Left lung (tissue), 10 donors: Measurements from ENCODE around the gene IMPDH2. TPM values are rescaled to one million over a fixed set of nuclear protein-coding genes. Genes with fewer than 3 reads are reported as not detected.

Experiments
- ATAC-seq: fragments of 200-7000 bp; cut with Tn5 transposase; one replicate; pipeline ENCODE4 v1.9.1; 2020; ENCODE audit warnings: moderate library complexity
- DNase-seq, 4 donors: peaks; one replicate each; pipeline ENCODE4 v3.0.0-alpha.2; 2013 to 2020
- H3K27ac ChIP-seq, 2 donors: fragments of 200-600 bp; sonication (generic) in 1 of 2; one replicate each; pipeline versions ENCODE4 v1.5.0 to v1.8.0; 2020 to 2021
- H3K27me3 ChIP-seq, 2 donors: fragments of 200-600 bp; sonication (generic) in 1 of 2; one replicate each; pipeline versions ENCODE4 v1.5.0 to v1.8.0; 2020 to 2021
- H3K36me3 ChIP-seq, 2 donors: fragments of 200-600 bp; sonication (generic) in 1 of 2; one replicate each; pipeline versions ENCODE4 v1.5.0 to v1.8.0; 2020 to 2021
- H3K4me1 ChIP-seq, 2 donors: fragments of 200-600 bp; one replicate each; pipeline ENCODE4 v1.8.0; 2021
- H3K4me3 ChIP-seq, 2 donors: fragments of 200-600 bp; sonication (generic) in 1 of 2; one replicate each; pipeline versions ENCODE4 v1.5.0 to v1.8.0; 2020 to 2021; ENCODE audit warnings: mild to moderate bottlenecking in 1 of 2
- H3K9me3 ChIP-seq, 2 donors: fragments of 200-600 bp; sonication (generic) in 1 of 2; one replicate each; pipeline versions ENCODE4 v1.5.0 to v1.8.0; 2020 to 2021
- CTCF ChIP-seq, 2 donors: fragments of 200-600 bp; sonication (generic) in 1 of 2; IDR thresholded peaks; one replicate each; pipeline versions ENCODE4 v1.5.0 to v1.8.0; 2021; ENCODE audit warnings: antibody characterized with exemption in 2 of 2
- intact Hi-C, 2 donors: fragments of 100-400 bp; cut with DNase I; formaldehyde crosslinking; loops; one replicate each; pipeline versions ENCODE4 v1.11.2 to v1.14.2; 2022
- microRNA-seq, 2 donors: library from miRNA; unstranded; fragments of <30 nt; microRNA quantifications; one replicate each; pipeline ENCODE4, GENCODE V29; 2019
- polyA plus RNA-seq, 6 donors: library from polyadenylated mRNA; unstranded; fragments of 120-200 nt; gene quantifications; one replicate each; pipeline ENCODE4 v1.2.1, GENCODE V29; 2013; ENCODE audit not compliant: insufficient read length in 6 of 6
- total RNA-seq, 2 donors: library from RNA; stranded (reverse); fragmentation: NEBNext Ultra II Directional; extraction: Animal tissue kit (Norgen Biotek cat#: 25700); gene quantifications; one replicate each; pipeline ENCODE4 v1.2.1, GENCODE V29; 2021
- donor health status: DM: no; HTN: yes; CAD: no.
- donor health status: DM: no; HTN: no; CAD: no.

IMPDH2 gene
- total and polyA plus RNA-seq, 8 donors, result 136 to 321 (median 296) TPM

GRCh38 chr3:48979451-48979850 lies 49.7 kb downstream of the IMPDH2 start:
- H3K4me1 ChIP-seq, result no peaks in the 10 kb centered on the region
- peaks cover 0 to 98% of the 10 kb centered on the region in 2 donors for H3K36me3 ChIP-seq
- no peak for TF ChIP-seq CTCF (IDR thresholded peaks at IDR 0.05)
- ATAC-seq (no peak), DNase-seq (no peak)
- H3K27ac ChIP-seq, result no peak overlapping the region
- no peak overlapping the region for H3K4me3 ChIP-seq
- intact Hi-C loops, result no loop called here
- no peaks in the 10 kb centered on the region for H3K9me3 ChIP-seq
- H3K27me3 ChIP-seq, result no peaks in the 10 kb centered on the region

Small RNA genes within 50 kb of the gene (microRNA-seq; reads per million reads assigned to microRNA genes)
- gene MIR191 (5,394 to 10,745 reads per million in 2 donors), gene MIR425 (1,737 to 2,245 reads per million in 2 donors)

Other genes with a start within 250 kb of the IMPDH2 start
- gene PRKAR2A, start 181.5 kb downstream of the IMPDH2 start, total RNA-seq, result 10 to 100 TPM; 50.2 to 58.1 TPM
- 10 to 100 TPM; 29.4 to 40.8 (median 33.9) TPM for gene PRKAR2A, start 181.5 kb downstream of the IMPDH2 start, polyA plus RNA-seq
- 10 to 100 TPM; 15.5 to 24.7 TPM for gene SLC25A20, start 130.5 kb downstream of the IMPDH2 start, total RNA-seq
- 10 to 100 TPM; 12.2 to 14.4 (median 13.5) TPM for gene SLC25A20, start 130.5 kb downstream of the IMPDH2 start, polyA plus RNA-seq
- gene ARIH2, start 110.6 kb downstream of the IMPDH2 start, total RNA-seq, result 10 to 100 TPM; 67.9 to 75.9 TPM
- 10 to 100 TPM; 75.1 to 92.4 (median 85.8) TPM for gene ARIH2, start 110.6 kb downstream of the IMPDH2 start, polyA plus RNA-seq
- gene P4HTM, start 39.2 kb downstream of the IMPDH2 start, total RNA-seq, result 10 to 100 TPM; 40.2 to 41.8 TPM
- gene P4HTM, start 39.2 kb downstream of the IMPDH2 start, polyA plus RNA-seq, result 10 to 100 TPM; 26.6 to 43.1 (median 36.2) TPM
- gene WDR6, start 22.0 kb downstream of the IMPDH2 start, total RNA-seq, result 100 to 1,000 TPM; 156 to 190 TPM
- 100 to 1,000 TPM; 166 to 217 (median 187) TPM for gene WDR6, start 22.0 kb downstream of the IMPDH2 start, polyA plus RNA-seq
- 10 to 100 TPM; 23.6 to 24.5 TPM for gene DALRD3, start 10.8 kb downstream of the IMPDH2 start, total RNA-seq
- 10 to 100 TPM; 51.1 to 67.4 (median 62.7) TPM for gene DALRD3, start 10.8 kb downstream of the IMPDH2 start, polyA plus RNA-seq
- gene NDUFAF3, start 7.3 kb downstream of the IMPDH2 start, total RNA-seq, result 10 to 100 TPM; 83.8 to 92.2 TPM
- 10 to 100 TPM; 50.0 to 72.3 (median 58.6) TPM for gene NDUFAF3, start 7.3 kb downstream of the IMPDH2 start, polyA plus RNA-seq
- 10 to 100 TPM; 71.6 to 74.2 TPM for gene QRICH1, start 64.7 kb upstream of the IMPDH2 start, total RNA-seq
- gene QRICH1, start 64.7 kb upstream of the IMPDH2 start, polyA plus RNA-seq, result 10 to 100 TPM; 74.4 to 85.8 (median 77.9) TPM
- gene QARS1, start 75.4 kb upstream of the IMPDH2 start, total RNA-seq, result 100 to 1,000 TPM; 173 to 180 TPM
- gene QARS1, start 75.4 kb upstream of the IMPDH2 start, polyA plus RNA-seq, result 100 to 1,000 TPM; 288 to 323 (median 303) TPM
- gene USP19, start 91.4 kb upstream of the IMPDH2 start, total RNA-seq, result 10 to 100 TPM; 50.9 to 54.7 TPM
- 10 to 100 TPM; 42.8 to 55.0 (median 47.9) TPM for gene USP19, start 91.4 kb upstream of the IMPDH2 start, polyA plus RNA-seq
- gene LAMB2, start 103.7 kb upstream of the IMPDH2 start, total RNA-seq, result 100 to 1,000 TPM; 283 to 484 TPM
- 100 to 1,000 TPM; 431 to 501 (median 444) TPM for gene LAMB2, start 103.7 kb upstream of the IMPDH2 start, polyA plus RNA-seq
- gene CCDC71, start 136.9 kb upstream of the IMPDH2 start, total RNA-seq, result 10 to 100 TPM; 16.9 to 21.0 TPM
- 10 to 100 TPM; 15.8 to 24.9 (median 22.1) TPM for gene CCDC71, start 136.9 kb upstream of the IMPDH2 start, polyA plus RNA-seq
- 10 to 100 TPM; 31.2 to 33.3 TPM for gene KLHDC8B, start 142.2 kb upstream of the IMPDH2 start, total RNA-seq
- gene KLHDC8B, start 142.2 kb upstream of the IMPDH2 start, polyA plus RNA-seq, result 10 to 100 TPM; 40.0 to 51.7 (median 46.7) TPM
- gene C3orf62, start 247.8 kb upstream of the IMPDH2 start, total RNA-seq, result 1 to 10 TPM; 4.2 to 9.8 TPM
- 10 to 100 TPM; 10.2 to 13.7 (median 12.1) TPM for gene C3orf62, start 247.8 kb upstream of the IMPDH2 start, polyA plus RNA-seq